Stimulated activated CD4-positive, alpha-beta T cell treated with anti-CD3 and anti-CD28 coated beads, Interleukin-2, amount 100 ng/mL, for 24 hours (primary cell): ENCODE results near the gene AQP1.

ENCODE experiments used
- DNase-seq, 2 donors: peaks; one replicate each; pipeline ENCODE4 v3.0.0-alpha.2; 2020

AQP1 gene

DNA sequence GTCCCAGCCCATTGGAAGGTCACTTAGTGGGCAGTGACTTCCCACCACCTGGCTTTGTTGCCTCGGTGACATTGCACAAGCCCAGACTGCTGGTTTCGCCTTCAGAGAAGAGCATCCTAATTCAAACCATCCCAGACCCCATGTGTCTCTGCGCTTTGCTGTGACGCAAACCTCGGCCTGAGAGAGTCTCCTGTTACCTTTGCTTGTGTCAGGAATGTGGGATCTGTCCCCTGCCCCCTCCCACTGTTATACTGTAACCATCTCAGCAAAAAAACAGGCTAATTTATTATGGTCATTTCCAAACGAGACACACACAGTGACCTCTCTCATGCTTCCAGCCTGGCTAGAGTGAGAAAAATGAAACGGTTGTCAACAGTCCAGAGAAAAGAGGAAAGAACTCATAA, 25.0 kb upstream of the AQP1 start:
- DNase-seq, result no peak

DNA sequence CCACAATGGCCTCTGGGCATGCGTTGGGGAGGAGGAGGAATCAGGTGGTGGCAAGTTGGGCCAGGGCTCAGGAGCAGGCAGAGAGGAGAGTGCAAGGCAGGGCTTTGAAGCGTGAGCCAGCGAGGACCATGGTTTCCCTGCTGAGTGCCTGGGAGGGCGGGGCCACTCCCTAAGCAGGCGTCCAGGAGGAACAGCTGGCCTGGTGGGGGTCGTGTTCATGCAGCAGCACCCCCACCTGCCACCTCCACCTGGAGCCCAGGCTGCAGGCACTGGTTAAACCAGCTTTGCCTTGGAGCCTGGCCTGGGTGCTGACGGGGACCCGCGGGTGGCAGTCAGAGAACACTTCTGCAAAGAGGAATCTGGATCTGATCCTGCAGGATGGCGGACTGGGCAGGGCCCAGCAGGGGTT, 24.2 kb upstream of the AQP1 start:
- no peak for DNase-seq

DNA sequence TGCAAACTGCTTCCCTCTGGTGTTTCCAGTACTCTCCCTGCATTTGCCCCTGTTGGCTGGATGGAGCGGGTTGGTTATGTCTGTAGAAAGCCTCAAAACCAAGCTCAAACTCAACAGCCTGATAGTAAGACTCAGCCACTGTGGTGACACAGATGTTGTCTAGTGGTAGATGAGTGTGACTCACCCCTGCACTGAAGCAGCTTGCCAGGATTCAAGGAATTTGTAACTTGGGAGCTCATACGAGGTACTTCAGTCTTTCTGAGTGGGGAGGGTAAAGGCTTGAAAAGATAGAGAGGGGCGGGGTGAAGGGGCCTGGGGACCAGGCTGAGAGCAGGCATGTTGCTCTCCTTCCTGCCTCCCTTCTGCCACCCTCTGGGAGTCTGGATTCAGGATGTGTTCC, 22.9 kb upstream of the AQP1 start:
- DNase-seq, result no peak

DNA sequence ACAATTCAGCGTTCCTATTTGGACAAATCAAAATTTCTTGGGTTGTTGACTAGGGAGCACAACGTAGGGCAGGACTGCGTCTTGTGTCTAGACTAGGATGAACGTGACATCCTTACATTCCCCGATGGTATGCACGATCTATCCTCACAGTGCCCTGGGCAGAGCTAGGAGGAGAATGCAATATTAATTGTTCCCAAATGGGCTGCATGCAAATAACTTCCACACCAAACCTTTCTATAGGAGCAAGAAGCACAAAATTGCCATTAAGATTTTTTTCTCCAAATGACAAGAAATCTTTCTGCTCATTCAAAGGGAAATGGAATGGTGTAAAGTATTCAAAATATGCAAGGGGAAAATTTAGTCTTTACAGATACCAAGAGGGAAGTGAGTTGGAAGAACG, 21.4 kb upstream of the AQP1 start:
- DNase-seq, result no peak

DNA sequence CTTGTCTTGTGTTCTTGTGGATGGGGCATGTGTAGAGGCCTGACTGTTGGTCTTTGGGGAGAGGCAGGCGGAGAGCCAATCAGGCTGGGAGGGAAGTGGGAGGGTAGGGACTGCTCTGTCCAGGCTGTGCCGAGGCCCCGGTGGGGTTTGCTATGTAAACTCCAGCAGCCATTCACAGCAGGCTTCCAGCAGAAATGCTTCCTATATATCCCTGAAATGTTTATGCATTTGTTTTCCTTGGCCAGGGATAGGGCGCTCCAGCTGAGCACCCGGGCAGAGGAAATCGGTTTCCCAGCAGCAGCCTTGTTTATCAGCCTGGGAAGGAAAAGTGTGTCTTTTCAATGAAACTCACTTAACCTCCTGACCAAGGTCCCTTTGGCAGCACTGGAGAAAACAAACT, 18.3 kb upstream of the AQP1 start:
- DNase-seq, result no peak

DNA sequence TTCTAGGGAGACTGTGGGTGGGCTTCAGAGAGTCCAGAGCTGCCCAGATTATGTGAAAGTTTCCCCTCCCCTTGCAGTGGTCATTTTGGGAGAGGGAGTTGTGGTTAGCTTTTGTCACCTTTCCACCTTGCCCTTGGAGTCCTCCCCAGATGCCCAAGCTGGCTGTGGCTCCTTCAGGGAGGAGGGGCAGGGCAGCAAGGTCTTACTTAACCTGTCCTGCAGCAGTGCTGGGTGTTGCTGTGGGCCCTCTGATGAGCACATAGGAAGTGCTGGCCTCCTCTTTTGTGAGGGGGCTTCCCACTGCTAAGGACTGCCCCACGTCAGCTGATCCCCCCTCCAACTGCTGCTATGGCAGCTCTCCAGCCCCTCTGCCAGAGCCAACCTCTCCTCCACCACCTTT, 17.6 kb upstream of the AQP1 start:
- DNase-seq, result no peak

DNA sequence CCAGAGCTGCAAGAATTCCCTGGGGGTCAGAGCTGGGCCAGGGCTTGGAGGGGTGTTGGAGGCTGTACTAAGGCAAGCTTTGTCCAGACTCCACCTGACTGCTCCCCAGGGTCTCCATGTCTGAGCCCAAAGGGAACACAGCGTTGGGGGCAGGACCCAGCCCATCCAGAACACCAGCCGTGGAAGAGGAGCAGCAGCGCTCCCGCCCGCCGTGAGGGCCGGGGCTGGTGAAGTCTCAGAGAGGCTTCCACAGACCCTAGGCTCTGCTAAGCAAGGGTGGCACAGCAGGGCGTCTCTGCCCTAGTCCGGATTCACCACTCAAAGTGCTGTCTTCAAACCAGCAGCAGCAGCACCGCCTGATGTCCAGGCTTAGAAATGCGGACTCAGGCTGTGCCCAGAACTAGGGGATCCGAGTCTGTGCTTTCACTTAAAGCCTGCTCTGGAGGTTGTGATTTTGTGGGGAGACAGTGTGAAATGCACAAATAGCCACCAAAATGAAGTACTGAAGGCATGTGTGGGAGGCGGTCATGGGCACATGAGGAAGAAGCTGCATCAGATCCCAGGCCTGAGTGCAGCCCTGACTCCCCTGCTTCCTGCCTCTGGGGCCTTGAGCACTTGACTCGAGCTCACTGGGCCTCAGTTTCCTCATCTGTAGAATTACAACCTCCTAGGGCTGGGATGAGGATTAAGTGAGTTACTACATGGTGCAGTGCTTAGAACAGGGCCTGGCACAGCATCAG, 16.6 kb upstream of the AQP1 start:
- no peak for DNase-seq

DNA sequence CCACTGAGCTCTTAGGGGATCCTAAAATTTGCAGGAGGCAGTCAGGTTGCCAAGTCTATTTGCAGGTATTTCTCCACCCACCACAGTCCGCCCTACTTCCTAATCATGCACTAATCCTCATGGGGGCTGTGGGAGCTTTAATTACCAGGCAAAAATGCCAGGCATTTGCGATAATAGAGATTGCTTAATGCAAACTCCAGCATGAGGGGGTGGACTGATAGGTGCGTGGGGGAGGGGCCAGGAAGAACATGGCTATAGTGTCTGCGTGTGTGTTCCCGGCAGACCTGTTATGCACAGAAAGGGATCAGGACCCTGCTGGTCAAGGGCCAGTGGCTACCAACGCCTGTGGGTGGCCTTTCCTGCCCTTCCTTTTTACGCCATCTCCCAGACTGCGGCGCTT, 15.6 kb upstream of the AQP1 start:
- DNase-seq, result no peak

DNA sequence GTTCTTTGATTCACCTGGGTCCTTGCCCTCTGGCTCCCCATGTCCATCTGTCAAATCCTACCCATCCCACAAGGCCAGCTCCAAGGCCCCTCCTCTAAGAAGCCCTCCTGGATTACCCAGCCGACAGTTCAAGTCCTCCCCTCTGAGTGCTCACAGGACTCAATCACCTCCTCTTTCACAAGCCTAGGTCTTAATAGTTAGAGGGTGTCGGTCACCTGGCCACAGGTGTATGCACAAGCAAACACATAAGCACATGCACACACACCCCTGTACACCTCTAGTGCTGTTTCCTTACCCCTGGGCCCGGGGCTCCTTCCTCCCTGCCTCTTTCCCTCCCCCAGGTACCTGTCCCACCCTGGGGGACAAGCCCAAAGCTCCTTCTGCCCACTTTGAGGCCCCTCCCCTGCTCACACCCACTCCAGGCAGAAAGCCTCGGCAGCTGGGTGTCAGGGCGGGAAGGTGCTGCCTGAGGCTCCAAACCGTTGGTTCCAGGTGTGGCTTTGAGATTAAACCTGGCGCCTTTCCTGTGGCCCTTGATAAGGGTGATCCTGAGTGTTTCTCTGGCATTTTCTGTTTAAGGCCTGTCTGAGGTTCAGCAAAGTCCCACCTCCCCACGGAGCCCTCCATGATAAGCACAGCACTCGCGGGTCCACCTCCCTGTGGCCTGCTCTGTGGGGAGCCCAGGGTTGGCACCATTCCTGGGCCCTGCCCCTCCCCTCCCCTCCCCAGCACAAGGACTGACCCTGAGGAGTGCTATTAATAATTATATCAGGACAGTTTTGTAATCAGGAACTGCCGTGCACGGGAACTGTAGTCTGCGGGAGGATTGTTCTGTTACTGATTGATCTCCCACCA, 14.6 kb upstream of the AQP1 start:
- no peak for DNase-seq

DNA sequence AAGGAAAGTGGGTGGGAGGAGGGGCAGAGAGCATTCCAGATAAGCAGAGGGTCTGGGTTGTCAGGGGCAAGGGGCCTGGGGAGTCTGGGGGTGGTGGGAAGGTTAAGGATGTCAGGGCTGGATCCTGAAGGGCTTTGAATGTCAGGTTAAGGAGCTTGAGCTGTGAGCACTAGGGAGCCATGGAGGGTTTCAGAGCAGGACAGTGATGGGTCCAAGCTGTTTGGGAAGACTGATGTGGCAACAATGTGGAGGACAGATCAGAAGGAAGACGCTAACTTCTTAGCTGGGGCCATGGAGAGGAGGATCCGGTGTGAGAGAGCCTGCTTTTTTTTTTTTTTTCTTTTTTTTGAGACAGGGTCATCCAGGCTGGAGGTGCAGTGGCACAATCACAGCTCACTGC, 13.9 kb upstream of the AQP1 start:
- no peak for DNase-seq

DNA sequence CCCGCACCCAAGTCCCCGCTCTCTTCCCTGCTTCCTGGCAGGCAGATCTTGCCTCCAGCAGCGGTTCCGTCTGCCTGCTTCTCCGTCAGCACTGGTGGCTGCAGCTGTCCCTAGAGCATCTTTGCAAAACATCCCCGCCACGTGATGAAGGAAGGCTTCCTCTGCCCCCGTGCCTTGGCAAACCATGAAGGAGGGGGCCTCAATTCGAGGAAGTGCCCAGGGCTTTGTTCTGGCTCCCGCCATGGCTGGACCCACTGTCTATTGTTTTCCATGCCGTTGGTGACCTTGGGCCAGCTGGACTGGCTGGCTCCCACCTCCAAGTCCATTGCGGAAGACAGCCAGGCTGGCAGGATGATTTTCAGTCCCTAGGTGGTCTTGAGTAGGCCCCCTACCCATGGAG, 13.2 kb upstream of the AQP1 start:
- DNase-seq, result no peak

DNA sequence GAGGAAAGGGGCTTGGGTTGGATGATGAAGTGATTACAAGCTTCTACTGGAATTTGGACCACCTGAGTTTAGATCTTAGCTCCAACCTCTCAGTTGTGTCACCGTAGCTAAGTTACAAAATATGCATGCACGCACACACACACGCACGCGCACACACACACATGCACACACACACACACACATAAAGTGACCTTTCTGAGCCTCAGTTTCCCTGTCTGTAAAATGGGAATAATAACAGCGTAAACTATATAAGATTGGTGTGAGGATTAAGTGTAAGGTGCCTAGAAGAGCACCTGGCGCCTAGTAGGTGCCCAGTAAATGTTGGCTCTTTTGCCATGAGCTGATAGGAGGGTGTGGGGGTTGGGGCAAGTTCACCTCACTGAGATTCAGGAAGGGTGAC, 12.6 kb upstream of the AQP1 start:
- no peak for DNase-seq

DNA sequence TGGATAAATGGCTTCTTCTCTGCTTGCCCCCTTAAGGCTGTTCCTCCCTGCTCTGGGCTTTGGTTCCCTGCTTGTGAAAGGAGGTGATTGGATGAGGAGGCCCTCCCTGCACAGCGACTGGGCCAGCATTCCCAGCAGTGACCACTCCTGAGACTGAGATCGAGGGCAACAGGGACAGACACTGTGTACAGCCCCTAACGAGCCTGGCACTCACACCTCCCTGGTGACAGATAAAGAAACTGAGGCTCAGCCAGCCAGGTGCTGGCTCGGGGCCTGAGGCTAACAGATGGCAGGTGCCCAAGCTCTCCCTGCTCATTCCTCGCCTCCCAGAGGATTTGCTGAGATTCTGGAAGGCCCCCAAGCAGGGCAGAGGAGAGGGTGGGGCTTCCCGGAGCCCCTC, 12.0 kb upstream of the AQP1 start:
- DNase-seq, result no peak

DNA sequence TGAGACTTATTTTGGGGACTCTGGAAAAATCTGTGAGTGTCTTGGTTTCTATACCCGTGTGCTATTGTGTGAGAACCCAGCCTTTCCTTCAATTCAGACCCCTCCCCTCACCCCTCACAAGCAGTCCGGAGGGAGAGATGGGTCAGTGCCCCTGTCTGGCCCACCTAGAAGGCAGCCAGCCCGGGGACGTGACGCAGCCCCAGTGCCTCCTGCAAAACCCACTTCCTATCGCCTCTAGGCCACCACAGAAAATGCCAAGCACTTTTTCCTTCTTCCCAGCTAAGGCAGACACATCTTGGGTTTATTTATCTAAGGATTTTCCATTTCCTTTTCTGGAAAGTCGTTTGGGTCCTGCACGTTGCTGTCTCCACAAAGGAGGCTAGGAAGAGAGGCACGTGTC, 11.6 kb upstream of the AQP1 start:
- no peak for DNase-seq

DNA sequence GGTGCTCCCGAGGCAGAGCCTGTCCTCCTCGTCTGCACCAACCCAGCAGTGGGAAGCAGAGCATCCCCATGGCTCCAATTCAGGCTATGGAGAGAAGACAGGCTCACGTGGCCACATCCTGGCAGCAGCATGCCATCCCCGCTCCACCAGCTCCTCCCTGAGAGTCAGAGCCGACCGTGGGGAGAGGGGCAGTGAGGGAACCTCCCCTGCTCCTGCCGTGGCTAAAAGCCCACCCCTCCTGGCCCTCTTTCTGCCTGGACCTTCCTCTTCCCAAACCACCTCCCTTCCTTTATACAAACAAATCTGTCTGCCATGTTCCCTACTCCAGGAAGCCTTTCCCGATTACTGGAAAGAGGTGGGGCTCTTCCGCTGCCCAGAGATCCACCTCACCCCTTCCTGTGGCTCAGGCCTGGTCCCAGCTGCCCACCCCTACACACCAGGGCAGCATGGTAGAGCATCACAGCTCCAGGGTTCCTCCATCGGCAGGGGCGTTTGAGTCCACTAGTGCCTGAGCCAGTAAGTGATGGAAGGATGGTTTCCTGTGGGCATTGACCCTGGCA, 10.8 kb upstream of the AQP1 start:
- no peak for DNase-seq

DNA sequence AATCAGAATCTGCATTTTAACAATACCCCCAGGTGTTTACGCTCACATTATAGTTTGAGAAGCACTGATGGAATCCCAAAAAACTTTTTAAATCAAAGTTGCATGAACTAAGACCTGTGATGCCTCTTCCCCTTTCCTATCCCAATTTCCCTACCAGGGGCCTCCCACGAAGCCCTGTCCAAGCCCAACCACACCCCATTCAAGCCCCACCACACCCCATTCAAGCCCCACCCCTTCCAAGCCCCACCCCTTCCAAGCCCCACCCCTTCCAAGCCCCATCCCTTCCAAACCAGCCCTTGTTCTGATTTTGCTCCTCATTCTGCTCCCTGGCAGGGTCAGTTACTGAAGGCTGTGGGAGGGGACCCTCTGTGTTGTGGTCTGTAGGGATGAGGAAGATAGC, 9.8 kb upstream of the AQP1 start:
- DNase-seq, result no peak

DNA sequence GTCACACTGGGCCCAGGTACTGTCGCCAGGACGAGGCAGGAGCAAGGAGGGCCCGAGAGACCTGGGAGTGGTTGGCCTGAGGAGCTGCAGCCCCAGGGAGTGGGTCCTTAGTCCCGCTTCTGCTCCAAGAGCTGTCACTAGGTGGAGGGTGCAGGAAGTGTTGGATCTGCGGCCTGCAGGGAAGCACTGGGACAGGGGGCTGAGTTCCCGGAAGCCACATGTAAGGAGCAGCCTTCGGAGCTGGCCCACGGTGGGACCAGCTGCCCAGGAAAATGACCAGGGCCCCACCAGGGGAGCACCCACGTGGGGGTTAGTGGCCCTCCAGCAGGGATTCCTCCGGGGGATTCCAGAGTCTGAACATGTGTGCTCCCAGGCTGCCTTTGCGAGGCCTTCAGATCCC, 9.2 kb upstream of the AQP1 start:
- no peak for DNase-seq

DNA sequence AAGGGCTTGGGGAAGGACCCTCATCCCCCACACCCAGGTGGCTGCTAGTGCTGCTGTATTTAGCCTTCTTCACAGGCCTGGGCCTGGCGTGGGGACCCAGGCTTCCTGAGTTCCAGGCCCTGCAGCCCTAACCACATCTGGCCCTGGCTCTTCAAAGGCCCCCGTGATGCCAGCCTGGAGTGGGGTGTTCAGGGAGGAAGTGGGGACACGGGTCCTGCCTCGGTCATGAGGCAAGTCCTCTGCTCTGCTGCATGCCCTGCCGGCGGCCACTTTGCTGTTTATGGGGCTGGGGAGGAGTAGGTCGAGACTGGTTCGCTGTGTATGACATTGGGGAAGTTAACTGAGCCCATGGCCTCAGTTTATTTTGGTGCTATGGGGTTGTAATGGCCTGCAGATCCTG, 8.5 kb upstream of the AQP1 start:
- DNase-seq, result no peak

DNA sequence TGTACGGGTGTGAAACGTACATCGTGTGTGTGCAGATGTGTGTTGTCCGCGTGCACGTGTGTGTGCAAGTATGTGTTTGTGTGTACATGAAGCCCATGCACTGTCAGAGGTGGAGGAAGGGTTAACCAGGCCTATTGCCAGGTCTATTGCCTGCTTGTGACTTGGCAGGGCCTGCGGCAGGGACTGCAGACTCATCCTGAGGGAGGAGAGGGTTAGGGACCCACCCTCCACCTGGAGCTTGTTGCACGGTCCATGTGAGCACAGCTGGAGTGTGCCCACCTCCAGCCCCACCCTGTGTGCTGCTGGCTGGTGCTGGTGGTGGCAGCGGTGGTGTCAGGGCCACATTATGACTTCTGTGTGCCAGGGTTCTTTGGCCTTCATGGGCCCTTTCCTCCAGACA, 7.1 kb upstream of the AQP1 start:
- DNase-seq, result no peak

DNA sequence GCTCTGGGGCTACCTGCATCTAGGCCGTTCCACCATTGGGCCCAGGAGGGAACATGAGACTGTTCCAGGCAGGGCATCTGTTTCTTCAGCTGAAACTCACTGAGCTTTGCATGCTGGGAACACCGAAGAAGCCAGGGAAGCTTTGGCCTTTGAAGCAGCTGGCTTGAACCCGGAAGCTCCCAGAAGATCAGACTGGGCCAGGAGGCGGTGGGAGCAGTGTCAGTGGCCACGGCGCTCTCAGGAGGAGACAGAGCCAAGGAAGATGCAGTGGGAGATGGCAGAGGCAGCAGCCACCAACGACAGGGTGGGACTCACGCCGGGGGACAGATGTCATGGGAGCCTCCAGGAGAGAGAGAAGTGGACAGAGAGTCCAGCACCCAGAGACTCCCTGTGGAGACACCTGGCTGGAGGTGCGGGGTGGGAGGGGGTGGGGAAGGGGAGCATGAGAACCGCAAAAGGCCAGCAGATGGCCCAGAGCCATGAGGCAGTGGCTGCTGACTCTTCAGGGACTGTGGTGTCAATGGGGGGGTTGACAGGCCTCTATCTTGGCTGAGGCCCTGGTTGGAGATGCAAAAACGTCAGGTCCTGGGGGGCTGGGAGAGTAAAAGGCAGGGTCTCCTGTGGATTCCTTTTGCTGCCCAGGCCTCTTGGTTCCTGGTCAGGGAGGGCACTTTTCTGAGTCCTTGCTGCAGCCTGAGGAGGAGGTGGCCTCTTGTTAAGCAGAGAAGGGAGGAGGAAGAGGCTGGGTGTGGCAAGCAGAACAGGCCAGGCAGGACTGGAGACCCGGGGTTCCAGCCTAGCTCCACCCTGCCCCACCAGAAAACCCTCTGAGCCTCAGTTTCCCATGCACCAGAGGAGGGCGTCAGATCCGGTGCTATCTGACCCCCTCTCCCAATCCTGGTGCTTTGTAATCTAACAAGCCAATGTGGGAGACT, 6.3 kb upstream of the AQP1 start:
- no peak for DNase-seq

DNA sequence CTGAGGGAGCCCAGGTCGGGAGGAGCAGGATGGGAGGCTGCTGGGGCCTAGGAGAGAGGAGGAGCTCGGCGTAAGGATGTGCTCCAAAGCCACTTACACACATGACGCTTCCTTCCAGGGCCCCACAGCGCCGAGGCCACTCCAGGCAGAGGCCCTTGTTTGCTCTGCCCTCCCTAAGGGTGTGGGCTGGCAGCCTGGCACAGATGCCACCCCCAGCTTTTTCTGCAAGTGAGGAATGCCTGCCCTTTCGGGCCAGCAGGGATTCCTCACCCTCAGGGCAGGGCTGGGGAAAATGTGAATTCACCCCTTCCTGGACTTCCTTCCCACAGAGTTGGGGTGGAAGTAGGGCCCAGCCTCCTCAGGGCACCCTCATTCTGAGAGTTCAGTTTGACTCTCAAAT, 5.6 kb upstream of the AQP1 start:
- DNase-seq, result no peak

DNA sequence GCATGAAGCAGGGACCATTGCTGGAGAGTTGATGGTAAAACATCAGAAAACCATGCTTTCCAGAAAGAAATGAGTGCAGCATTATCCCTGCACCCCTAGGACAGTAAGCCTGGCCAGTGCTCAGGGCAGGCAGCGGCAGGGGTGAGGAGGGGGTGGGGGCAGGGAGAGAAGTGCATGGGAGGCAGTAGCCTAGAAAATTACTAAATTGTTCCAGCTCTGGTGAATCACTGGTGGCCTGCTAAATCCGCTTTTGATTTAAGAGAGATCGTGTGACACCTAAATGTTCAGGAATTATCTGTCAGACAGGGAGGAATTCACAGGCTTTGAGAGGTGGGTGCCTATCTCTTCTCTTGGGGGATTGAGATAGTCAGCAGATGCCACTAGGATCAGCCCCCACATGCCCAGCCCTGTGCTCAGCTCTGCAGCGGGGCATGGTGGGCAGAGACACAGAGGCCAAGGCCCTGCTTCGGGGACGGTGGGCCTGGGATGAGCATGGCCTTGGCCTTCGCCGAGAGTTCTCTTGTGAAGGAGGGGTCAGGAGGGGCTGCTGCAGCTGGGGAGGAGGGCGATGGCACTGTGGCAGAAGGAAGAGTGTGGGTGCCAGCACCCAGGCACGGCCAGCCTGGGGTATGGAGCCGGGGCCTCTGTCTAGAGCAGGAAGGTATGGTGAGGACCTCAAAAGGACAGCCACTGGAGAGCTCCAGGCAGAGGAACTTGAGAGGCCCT, 5.0 kb upstream of the AQP1 start:
- DNase-seq, result no peak
